HUES64 (cell line): Measurements from ENCODE around the gene ATP6V0A1. TPM values are rescaled to one million over a fixed set of nuclear protein-coding genes. Genes with fewer than 3 reads are reported as not detected.
"Not testable (repeated sequence)": the region's sequence is repeated elsewhere in the genome, so short reads cannot be mapped to it uniquely, and the experiment has no call there.

Experiments used
- H3K27ac ChIP-seq: 2 replicates; pipeline ENCODE4 v1.7.0; 2013; ENCODE audit warnings: low read depth, low read length, inconsistent platforms
- H3K27me3 ChIP-seq: 2 replicates; pipeline ENCODE4 v1.6.1; 2013; ENCODE audit warnings: mild to moderate bottlenecking, low read length; ENCODE audit not compliant: insufficient read depth
- H3K36me3 ChIP-seq: 2 replicates; pipeline ENCODE4 v1.6.1; 2013; ENCODE audit warnings: mild to moderate bottlenecking, low read length; ENCODE audit not compliant: insufficient read depth
- H3K4me1 ChIP-seq: 2 replicates; pipeline ENCODE4 v1.6.1; 2013; ENCODE audit warnings: mild to moderate bottlenecking, low read length, moderate library complexity; ENCODE audit not compliant: insufficient read depth
- H3K4me3 ChIP-seq: 2 replicates; pipeline ENCODE4 v1.5.1; 2013; ENCODE audit warnings: mild to moderate bottlenecking, low read length, moderate library complexity
- H3K9ac ChIP-seq: 2 replicates; pipeline ENCODE4 v1.6.1; 2013; ENCODE audit warnings: mild to moderate bottlenecking, low read depth, low read length
- H3K9me3 ChIP-seq: 2 replicates; pipeline ENCODE4 v1.6.1; 2013; ENCODE audit warnings: low read depth, low read length; ENCODE audit not compliant: insufficient read depth
- WGBS: fragments of 150-250, 120-280 bp; methylation state at CpG from one replicate; pipeline ENCODE4 v1.1.7; 2013; ENCODE audit warnings: missing lambda C conversion rate; 5-methylcytosine and 5-hydroxymethylcytosine counted together
- polyA plus RNA-seq, 2 experiments: library from polyadenylated mRNA; stranded (reverse); fragments of 50-300 nt; gene quantifications; one replicate each; pipeline ENCODE4 v1.2.3, GENCODE V29; 2013

Gene ATP6V0A1
- 24.8 TPM for polyA plus RNA-seq (2013, experiment 1 of 2)
- polyA plus RNA-seq (2013, experiment 2 of 2), result 25.4 TPM

DNA sequence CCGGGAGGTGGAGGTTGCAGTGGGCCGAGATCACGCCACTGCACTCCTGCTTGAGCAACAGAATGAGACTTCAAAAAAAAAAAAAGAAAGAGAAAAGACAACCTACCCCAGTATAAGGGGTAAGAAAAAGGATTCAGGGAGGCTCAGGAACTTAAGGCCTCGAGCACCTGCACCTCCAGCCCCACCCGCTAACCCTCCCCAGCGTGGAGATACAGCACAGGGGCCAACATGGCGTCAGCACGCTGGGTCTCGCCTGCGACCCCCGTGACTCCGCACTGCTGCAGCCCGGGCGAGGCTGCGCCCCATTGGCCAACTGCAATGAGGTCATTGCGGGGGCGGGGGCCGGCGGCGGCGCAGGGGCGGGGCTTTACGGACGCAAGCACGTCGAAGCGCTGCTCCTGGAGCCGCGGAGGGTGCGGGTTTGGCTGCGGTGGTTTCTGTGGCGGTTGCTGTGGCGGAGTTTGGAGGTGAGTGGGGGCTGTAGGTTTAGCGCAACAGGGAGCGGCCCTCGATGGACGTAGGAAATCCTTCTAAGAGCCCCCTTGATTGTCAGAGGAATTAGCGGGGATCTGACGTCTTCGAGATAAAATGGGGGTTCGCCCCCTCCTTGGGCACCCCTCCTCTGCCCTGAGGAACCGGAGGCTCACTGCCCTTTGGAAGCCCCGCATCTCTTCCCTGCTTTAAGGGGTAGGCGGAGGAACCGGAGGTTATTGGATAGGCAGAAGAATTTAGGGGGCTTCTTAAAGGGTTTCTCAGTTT is at the start of gene ATP6V0A1:
Gene ATP6V0A1 (plus strand): TSS at position 382 of the 759 bp plus-strand sequence. CDS start 2,017 bp downstream, outside the sequence.
- Histone ChIP-seq H3K4me1 (peaks cover 22% of the 10 kb centered on the region), H3K9ac (peak within 1 kb of the TSS; percentile 53), H3K27ac (peak within 1 kb of the TSS; percentile 55; the same call in 1 of the 2 replicates), H3K27me3 (no peaks in the 10 kb centered on the region), H3K36me3 (peaks cover 24% of the 10 kb centered on the region), H3K9me3 (no peaks in the 10 kb centered on the region), H3K4me3 (peak within 1 kb of the TSS; percentile 80)
- 1% methylated on average over 43 of the region's 45 CpGs for WGBS

GRCh38 chr17:42409523-42410318 is 49.0 kb upstream of the ATP6V0A1 start:
- Histone ChIP-seq H3K9me3 (no peaks in the 10 kb centered on the region), H3K36me3 (peaks cover 3% of the 10 kb centered on the region; the same call in 1 of the 2 replicates), H3K4me1 (peaks cover 13% of the 10 kb centered on the region), H3K27ac (no peak overlapping the region), H3K27me3 (no peaks in the 10 kb centered on the region), H3K4me3 (no peak overlapping the region), H3K9ac (no peak overlapping the region)
- 89% methylated on average over 3 of the region's 5 CpGs for WGBS

- 87% methylated on average over 5 of the region's 5 CpGs for WGBS
- Histone ChIP-seq H3K27ac (no peak overlapping the region), H3K27me3 (no peaks in the 10 kb centered on the region), H3K4me3 (no peak overlapping the region), H3K4me1 (peaks cover 17% of the 10 kb centered on the region), H3K36me3 (no peaks in the 10 kb centered on the region), H3K9me3 (no peaks in the 10 kb centered on the region), H3K9ac (no peak overlapping the region)
Measured at GRCh38 chr17:42410319-42410685, 48.4 kb upstream of the ATP6V0A1 start.

DNA sequence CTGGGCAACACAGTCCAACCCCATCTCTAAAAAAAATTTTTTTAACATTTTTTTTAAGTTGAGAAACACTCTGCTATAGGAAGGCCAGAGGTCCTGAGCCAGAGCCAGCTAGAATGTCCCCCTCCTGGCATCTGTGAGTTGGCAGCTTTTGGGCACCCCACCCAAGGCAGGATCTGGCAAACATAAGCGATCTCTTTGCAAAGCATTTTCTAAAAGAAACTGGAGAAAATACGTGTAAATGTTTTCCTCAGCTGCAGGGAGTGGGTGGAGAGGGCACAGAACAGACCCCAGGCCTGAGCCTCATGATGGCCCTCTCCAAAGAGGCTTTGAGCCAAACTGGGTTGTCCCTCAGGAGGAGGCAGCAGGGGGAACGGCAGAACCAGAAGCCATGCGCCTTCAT is 47.3 kb upstream of the ATP6V0A1 start:
- H3K4me1 ChIP-seq, result peaks cover 19% of the 10 kb centered on the region
- no peaks in the 10 kb centered on the region for H3K27me3 ChIP-seq
- H3K4me3 ChIP-seq, result no peak overlapping the region
- H3K9me3 ChIP-seq, result no peaks in the 10 kb centered on the region
- 96% methylated on average over 4 of the region's 4 CpGs for WGBS
- H3K27ac ChIP-seq, result no peak overlapping the region
- H3K36me3 ChIP-seq, result no peaks in the 10 kb centered on the region
- no peak overlapping the region for H3K9ac ChIP-seq

GRCh38 chr17:42411905-42412679 is 46.6 kb upstream of the ATP6V0A1 start:
- Histone ChIP-seq H3K9me3 (no peaks in the 10 kb centered on the region), H3K27me3 (no peaks in the 10 kb centered on the region), H3K27ac (no peak overlapping the region), H3K4me1 (peaks cover 12% of the 10 kb centered on the region), H3K36me3 (no peaks in the 10 kb centered on the region), H3K9ac (no peak overlapping the region), H3K4me3 (no peak overlapping the region)
- 95% methylated on average over 10 of the region's 11 CpGs for WGBS

- no peaks in the 10 kb centered on the region for H3K36me3 ChIP-seq
- no peak overlapping the region for H3K4me3 ChIP-seq
- H3K9me3 ChIP-seq, result no peaks in the 10 kb centered on the region
- H3K4me1 ChIP-seq, result peaks cover 6% of the 10 kb centered on the region; the same call in 1 of the 2 replicates
- H3K9ac ChIP-seq, result no peak overlapping the region
- no peak overlapping the region for H3K27ac ChIP-seq
- no peaks in the 10 kb centered on the region for H3K27me3 ChIP-seq
- WGBS, result 96% methylated on average over 3 of the region's 3 CpGs
Measured at GRCh38 chr17:42413464-42414040, 45.1 kb upstream of the ATP6V0A1 start.

DNA sequence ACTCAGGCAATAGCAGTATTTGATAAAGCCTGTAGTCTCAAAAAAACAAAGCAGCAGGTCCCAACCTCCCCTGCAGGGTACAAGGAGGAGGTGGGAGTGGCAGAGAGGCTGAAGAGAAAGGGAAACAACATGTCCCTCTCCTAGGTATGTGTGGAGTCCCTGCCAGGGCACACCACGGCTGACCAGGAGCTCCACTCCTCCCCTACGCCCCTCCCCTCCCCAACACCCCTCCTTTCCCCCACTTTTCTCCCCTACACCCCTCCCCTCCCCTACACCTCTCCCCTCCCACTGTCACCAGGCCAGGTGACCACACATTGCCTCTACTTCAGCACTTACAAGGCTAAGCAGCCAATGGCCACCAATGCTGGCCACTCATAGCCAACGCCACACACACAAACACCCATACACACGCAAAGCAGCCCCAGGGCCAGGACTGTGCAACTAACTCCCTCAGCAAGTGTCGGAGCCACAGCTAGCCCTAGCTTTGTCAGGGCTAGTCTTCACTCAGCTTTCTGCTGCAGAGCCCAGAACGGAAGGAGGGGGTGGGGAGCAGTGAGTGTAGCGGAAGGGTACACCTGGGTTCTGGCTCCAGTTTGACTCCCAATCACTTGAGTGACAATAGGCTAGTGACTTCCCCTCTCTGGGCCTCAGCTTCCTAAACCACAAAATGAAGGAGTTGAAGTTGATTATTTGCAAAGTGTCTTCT is 43.8 kb upstream of the ATP6V0A1 start:
- Histone ChIP-seq H3K9ac (no peak overlapping the region), H3K27ac (no peak overlapping the region), H3K4me3 (no peak overlapping the region), H3K9me3 (no peaks in the 10 kb centered on the region), H3K27me3 (no peaks in the 10 kb centered on the region), H3K36me3 (no peaks in the 10 kb centered on the region), H3K4me1 (peaks cover 10% of the 10 kb centered on the region)
- WGBS, result 83% methylated on average over 7 of the region's 7 CpGs

GRCh38 chr17:42417981-42418380 is 40.7 kb upstream of the ATP6V0A1 start:
- not testable (repeated sequence) for H3K4me3 ChIP-seq, H3K9me3 ChIP-seq, H3K9ac ChIP-seq, H3K27ac ChIP-seq, H3K36me3 ChIP-seq
- 97% methylated on average over 5 of the region's 5 CpGs for WGBS
- peaks cover 21% of the 10 kb centered on the region for H3K4me1 ChIP-seq
- peaks cover 23% of the 10 kb centered on the region for H3K27me3 ChIP-seq

- Histone ChIP-seq H3K9ac (peak overlapping the region; percentile 52), H3K9me3 (no peaks in the 10 kb centered on the region), H3K27me3 (peaks cover 23% of the 10 kb centered on the region), H3K36me3 (no peaks in the 10 kb centered on the region), H3K27ac (no peak overlapping the region), H3K4me1 (peaks cover 19% of the 10 kb centered on the region), H3K4me3 (peak overlapping the region; percentile 79)
- 45% methylated on average over 5 of the region's 6 CpGs for WGBS
Measured at GRCh38 chr17:42421136-42421506, 37.6 kb upstream of the ATP6V0A1 start.
